ENCODE measurements around the gene SLC22A16. TPM values are rescaled to one million over a fixed set of nuclear protein-coding genes. Genes with fewer than 3 reads are reported as not detected.
"Not testable (repeated sequence)": the region's sequence is repeated elsewhere in the genome, so short reads cannot be mapped to it uniquely, and the experiment has no call there.

SLC22A16 gene
- total RNA-seq, 1 donor from 2014 or later = not detected

DNA sequence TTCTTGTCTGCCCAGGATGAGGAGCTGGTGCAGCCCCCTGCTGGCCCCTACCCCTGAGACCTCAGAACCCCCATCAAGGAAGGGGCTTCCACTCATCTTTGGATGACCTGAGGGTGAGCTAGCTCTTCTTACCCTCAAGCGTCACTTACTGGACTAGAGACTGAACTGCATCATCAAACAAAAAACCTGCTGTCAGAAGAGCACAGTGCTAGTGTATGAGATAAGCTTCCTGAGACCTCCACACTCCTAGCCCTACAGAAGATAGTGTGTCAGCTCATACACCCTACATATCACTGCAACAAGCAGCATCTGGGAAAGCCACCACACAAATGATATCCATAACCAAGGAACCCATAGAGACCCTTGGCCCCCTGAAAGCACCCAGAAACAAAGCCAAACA lies 15.0 kb downstream of the SLC22A16 start:
- peaks cover 2% of the 10 kb centered on the region for H3K27me3 Mint-ChIP-seq (ENCODE audit: unreplicated experiment)
- TF ChIP-seq, protein P1, sequence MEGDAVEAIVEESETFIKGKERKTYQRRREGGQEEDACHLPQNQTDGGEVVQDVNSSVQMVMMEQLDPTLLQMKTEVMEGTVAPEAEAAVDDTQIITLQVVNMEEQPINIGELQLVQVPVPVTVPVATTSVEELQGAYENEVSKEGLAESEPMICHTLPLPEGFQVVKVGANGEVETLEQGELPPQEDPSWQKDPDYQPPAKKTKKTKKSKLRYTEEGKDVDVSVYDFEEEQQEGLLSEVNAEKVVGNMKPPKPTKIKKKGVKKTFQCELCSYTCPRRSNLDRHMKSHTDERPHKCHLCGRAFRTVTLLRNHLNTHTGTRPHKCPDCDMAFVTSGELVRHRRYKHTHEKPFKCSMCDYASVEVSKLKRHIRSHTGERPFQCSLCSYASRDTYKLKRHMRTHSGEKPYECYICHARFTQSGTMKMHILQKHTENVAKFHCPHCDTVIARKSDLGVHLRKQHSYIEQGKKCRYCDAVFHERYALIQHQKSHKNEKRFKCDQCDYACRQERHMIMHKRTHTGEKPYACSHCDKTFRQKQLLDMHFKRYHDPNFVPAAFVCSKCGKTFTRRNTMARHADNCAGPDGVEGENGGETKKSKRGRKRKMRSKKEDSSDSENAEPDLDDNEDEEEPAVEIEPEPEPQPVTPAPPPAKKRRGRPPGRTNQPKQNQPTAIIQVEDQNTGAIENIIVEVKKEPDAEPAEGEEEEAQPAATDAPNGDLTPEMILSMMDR (IDR thresholded peaks at IDR 0.05; ENCODE audit: partially characterized antibody, unreplicated experiment) = no peak
- peaks cover 7% of the 10 kb centered on the region for H3K9me3 Mint-ChIP-seq (ENCODE audit: unreplicated experiment)
- no peak overlapping the region for H3K4me3 Mint-ChIP-seq (ENCODE audit: unreplicated experiment)
- H3K27ac Mint-ChIP-seq (ENCODE audit: unreplicated experiment) = no peak overlapping the region
- H3K36me3 Mint-ChIP-seq (ENCODE audit: unreplicated experiment) = peaks cover 17% of the 10 kb centered on the region
- no peak for DNase-seq
- no peaks in the 10 kb centered on the region for H3K4me1 Mint-ChIP-seq (ENCODE audit: low read depth, unreplicated experiment)

DNA sequence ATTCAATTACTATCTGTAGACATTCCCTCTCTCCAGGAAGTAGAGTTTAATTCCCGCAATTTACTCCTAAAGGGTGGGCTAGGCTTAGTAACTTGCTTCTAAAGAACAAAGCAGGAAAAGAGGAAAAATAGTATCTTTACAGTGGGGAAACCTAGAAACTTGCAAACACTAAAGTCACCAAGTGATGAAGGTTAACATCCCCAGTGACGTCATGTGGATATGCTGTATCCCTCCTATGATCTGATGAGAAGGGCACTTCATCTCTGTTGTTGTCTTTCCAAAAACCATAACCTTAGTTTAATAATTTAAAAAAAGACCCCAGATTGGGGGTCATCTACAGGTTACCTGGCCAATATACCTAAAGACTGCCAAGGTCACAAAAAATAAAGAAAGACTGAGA lies 17.3 kb downstream of the SLC22A16 start:
- Mint-ChIP-seq H3K36me3 (ENCODE audit: unreplicated experiment) (peaks cover 10% of the 10 kb centered on the region), H3K27ac (ENCODE audit: unreplicated experiment) (no peak overlapping the region), H3K4me3 (ENCODE audit: unreplicated experiment) (no peak overlapping the region), H3K27me3 (ENCODE audit: unreplicated experiment) (peaks cover 2% of the 10 kb centered on the region), H3K4me1 (ENCODE audit: low read depth, unreplicated experiment) (no peaks in the 10 kb centered on the region), H3K9me3 (ENCODE audit: unreplicated experiment) (peaks cover 7% of the 10 kb centered on the region)
- DNase-seq = no peak
- TF ChIP-seq, protein P1 (IDR thresholded peaks at IDR 0.05; ENCODE audit: partially characterized antibody, unreplicated experiment) = no peak

DNA sequence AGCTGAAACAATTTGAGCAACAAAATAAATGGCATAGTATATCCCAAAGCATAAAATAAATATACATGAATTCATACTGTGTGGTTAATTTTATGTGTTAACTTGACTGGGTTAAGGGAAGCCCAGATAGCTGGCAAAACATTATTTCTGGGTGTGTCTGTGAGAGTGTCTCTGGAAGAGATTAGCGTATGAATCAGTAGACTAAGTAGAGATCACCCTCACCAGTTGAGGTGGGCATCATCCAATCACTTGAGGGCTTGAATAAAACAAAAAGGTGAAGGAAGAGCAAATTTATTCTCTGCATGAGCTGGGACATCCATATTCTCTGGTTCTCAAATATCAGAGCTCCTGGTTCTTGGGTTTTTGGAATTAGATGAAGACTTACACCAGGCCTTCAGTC lies 17.9 kb downstream of the SLC22A16 start:
- TF ChIP-seq, protein P1 (IDR thresholded peaks at IDR 0.05; ENCODE audit: partially characterized antibody, unreplicated experiment) = no peak
- no peak overlapping the region for H3K27ac Mint-ChIP-seq (ENCODE audit: unreplicated experiment)
- peaks cover 7% of the 10 kb centered on the region for H3K9me3 Mint-ChIP-seq (ENCODE audit: unreplicated experiment)
- H3K4me3 Mint-ChIP-seq (ENCODE audit: unreplicated experiment) = no peak overlapping the region
- DNase-seq = no peak
- H3K27me3 Mint-ChIP-seq (ENCODE audit: unreplicated experiment) = peaks cover 2% of the 10 kb centered on the region
- H3K4me1 Mint-ChIP-seq (ENCODE audit: low read depth, unreplicated experiment) = no peaks in the 10 kb centered on the region
- peaks cover 10% of the 10 kb centered on the region for H3K36me3 Mint-ChIP-seq (ENCODE audit: unreplicated experiment)

GRCh38 chr6:110457567-110458175 lies 18.7 kb downstream of the SLC22A16 start:
- not testable (repeated sequence) for H3K4me3 Mint-ChIP-seq (ENCODE audit: unreplicated experiment); H3K9me3 Mint-ChIP-seq (ENCODE audit: unreplicated experiment); H3K4me1 Mint-ChIP-seq (ENCODE audit: low read depth, unreplicated experiment); H3K27me3 Mint-ChIP-seq (ENCODE audit: unreplicated experiment); H3K27ac Mint-ChIP-seq (ENCODE audit: unreplicated experiment)
- TF ChIP-seq, protein P1 (IDR thresholded peaks at IDR 0.05; ENCODE audit: partially characterized antibody, unreplicated experiment) = peak; percentile 28
- H3K36me3 Mint-ChIP-seq (ENCODE audit: unreplicated experiment) = peaks cover 10% of the 10 kb centered on the region
- DNase-seq = peak; percentile 31

DNA sequence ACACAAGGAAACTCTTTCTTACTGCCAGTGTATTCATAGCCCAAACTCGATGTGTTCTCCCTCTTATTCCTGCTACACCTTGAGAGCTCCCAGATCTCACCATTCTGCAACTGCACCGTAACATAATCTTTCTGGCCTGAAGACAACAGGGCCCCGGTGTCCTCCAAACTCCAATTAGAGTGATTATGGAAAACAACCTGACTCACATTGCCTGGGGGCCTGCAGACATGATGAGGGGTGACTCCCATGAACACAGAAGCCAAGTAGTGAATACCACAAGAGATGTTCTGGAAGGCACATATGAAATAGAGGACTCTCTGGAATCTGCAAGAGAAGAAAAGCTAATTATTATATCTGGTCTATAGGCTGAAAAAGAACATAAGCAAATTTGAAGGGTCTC lies 19.7 kb downstream of the SLC22A16 start:
- H3K27me3 Mint-ChIP-seq (ENCODE audit: unreplicated experiment) = peaks cover 2% of the 10 kb centered on the region
- H3K27ac Mint-ChIP-seq (ENCODE audit: unreplicated experiment) = no peak overlapping the region
- H3K9me3 Mint-ChIP-seq (ENCODE audit: unreplicated experiment) = peaks cover 3% of the 10 kb centered on the region
- no peak for DNase-seq
- TF ChIP-seq, protein P1 (IDR thresholded peaks at IDR 0.05; ENCODE audit: partially characterized antibody, unreplicated experiment) = no peak
- no peaks in the 10 kb centered on the region for H3K4me1 Mint-ChIP-seq (ENCODE audit: low read depth, unreplicated experiment)
- H3K4me3 Mint-ChIP-seq (ENCODE audit: unreplicated experiment) = no peak overlapping the region
- peaks cover 4% of the 10 kb centered on the region for H3K36me3 Mint-ChIP-seq (ENCODE audit: unreplicated experiment)

Data from glutamatergic neuron (in vitro differentiated cells).